Measurements from ENCODE around the gene POU2F2.

DNA sequence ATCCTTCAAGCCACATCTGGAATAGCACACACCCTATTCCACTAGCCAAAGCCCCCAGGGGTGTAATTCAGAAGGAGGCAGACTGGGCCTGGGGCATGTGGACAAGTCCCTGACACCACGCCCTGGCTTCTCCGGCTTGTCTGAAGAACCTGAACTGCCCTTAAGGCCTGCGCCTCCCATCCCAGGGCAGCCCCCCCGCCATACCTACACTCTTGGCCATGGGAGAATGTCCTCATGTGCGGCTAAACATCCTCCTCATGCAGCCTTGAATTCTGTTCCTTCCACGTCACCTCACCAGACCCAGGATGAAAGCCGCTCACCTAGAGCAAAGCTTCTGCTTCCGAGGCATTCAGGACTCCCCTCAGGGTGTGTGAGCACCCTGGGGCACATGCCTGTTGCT, 24.3 kb upstream of the POU2F2 start:
- TF ChIP-seq EZH2 (IDR thresholded peaks at IDR 0.05; ENCODE audit: insufficient read depth, poor library complexity, severe bottlenecking) (no peak), EZH2phosphoT487 (IDR thresholded peaks at IDR 0.05; ENCODE audit: insufficient read depth, low read depth) (no peak)
